B cell (primary cell): ENCODE data around the gene PDE6H.

Experiments used
- EZH2 ChIP-seq: IDR thresholded peaks from 2 replicates; pipeline ENCODE4 v1.6.1; 2012; ENCODE audit warnings: borderline replicate concordance, low read depth, mild to moderate bottlenecking, moderate library complexity, low read length; ENCODE audit not compliant: insufficient read depth, poor library complexity, severe bottlenecking
- TF ChIP-seq, protein P1 (sequence below): fragments of 200-600 bp; IDR thresholded peaks from one replicate; pipeline ENCODE4 v1.8.0; 2022; ENCODE audit warnings: antibody characterized with exemption, mild to moderate bottlenecking

DNA sequence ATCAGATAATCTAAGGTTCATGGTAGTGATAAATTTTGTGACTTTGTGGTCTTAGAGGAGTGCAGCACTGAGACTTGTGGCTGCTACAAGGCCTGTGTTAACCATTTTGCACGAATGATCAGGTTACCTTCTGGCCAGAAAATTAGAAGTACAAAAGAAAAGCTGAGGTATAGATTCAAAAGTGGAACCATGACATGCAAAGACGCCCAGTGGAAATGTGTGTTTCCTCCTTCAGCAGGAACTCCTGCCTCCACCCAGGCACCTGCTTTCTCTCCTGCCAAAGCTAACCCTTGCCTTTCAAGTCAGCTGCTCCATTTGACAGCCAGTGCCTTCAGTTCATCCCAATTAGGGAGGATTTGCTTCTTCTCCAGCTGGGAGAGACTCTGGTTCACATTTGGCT is 10.1 kb downstream of the PDE6H start:
- TF ChIP-seq, protein P1, sequence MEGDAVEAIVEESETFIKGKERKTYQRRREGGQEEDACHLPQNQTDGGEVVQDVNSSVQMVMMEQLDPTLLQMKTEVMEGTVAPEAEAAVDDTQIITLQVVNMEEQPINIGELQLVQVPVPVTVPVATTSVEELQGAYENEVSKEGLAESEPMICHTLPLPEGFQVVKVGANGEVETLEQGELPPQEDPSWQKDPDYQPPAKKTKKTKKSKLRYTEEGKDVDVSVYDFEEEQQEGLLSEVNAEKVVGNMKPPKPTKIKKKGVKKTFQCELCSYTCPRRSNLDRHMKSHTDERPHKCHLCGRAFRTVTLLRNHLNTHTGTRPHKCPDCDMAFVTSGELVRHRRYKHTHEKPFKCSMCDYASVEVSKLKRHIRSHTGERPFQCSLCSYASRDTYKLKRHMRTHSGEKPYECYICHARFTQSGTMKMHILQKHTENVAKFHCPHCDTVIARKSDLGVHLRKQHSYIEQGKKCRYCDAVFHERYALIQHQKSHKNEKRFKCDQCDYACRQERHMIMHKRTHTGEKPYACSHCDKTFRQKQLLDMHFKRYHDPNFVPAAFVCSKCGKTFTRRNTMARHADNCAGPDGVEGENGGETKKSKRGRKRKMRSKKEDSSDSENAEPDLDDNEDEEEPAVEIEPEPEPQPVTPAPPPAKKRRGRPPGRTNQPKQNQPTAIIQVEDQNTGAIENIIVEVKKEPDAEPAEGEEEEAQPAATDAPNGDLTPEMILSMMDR, result no peak
- no peak for TF ChIP-seq EZH2
